GM19238 (cell line): ENCODE measurements around the gene RILP.
A peak's percentile ranks its signal among the peaks of the same experiment; 100 is the strongest.

ENCODE experiments used
- DNase-seq: peaks from one replicate; pipeline ENCODE4 v3.0.0; 2011; ENCODE audit warnings: low spot score; ENCODE audit not compliant: insufficient read length

RILP gene

GRCh38 chr17:1648173-1648962 is 1.3 kb downstream of the RILP start:
- no peak for DNase-seq

GRCh38 chr17:1647802-1648171 is 1.9 kb downstream of the RILP start:
- no peak for DNase-seq

- DNase-seq: no peak
These were observed 3.3 kb downstream of the RILP start for GRCh38 chr17:1646199-1646875.

GRCh38 chr17:1645207-1646171 is 4.2 kb downstream of the RILP start, which contains the start of gene SCARF1:
Gene SCARF1 (minus strand): TSS chr17:1645732. CDS start chr17:1645697, 35 bp downstream.
- DNase-seq: peak; percentile 47

GRCh38 chr17:1644493-1645206 is 5.0 kb downstream of the RILP start:
- DNase-seq: peak; percentile 83

- peak; percentile 51 for DNase-seq
These were observed 5.6 kb downstream of the RILP start for GRCh38 chr17:1643999-1644492.

GRCh38 chr17:1643293-1643998 is 6.2 kb downstream of the RILP start:
- peak; percentile 72 for DNase-seq

- no peak for DNase-seq
These were observed 8.6 kb downstream of the RILP start for GRCh38 chr17:1641065-1641403.

GRCh38 chr17:1640329-1641064 is 9.2 kb downstream of the RILP start:
- no peak for DNase-seq

- no peak for DNase-seq
These were observed 10.0 kb downstream of the RILP start for GRCh38 chr17:1639549-1640180.

GRCh38 chr17:1638624-1639300 is 10.9 kb downstream of the RILP start:
- DNase-seq: no peak

- DNase-seq: no peak
These were observed 11.5 kb downstream of the RILP start for GRCh38 chr17:1638171-1638590.

GRCh38 chr17:1636732-1637285 is 12.9 kb downstream of the RILP start:
- DNase-seq: no peak

- DNase-seq: no peak
These were observed 13.8 kb downstream of the RILP start for GRCh38 chr17:1635675-1636465.

GRCh38 chr17:1634841-1635650 is 14.6 kb downstream of the RILP start:
- no peak for DNase-seq

GRCh38 chr17:1630662-1631061 is 19.0 kb downstream of the RILP start:
- no peak for DNase-seq
